HCT116 (cell line): ENCODE data around the gene GPD1L. TPM values are rescaled to one million over a fixed set of nuclear protein-coding genes. Genes with fewer than 3 reads are reported as not detected.

Experiments used
- ATAC-seq: fragments of 200-7000 bp; cut with Tn5 transposase; 2 replicates; pipeline ENCODE4 v1.9.1; 2020; ENCODE audit warnings: mild to moderate bottlenecking, moderate library complexity
- BruUV-seq: library from RNA; stranded (reverse); fragments of 400-500 nt; replicated peaks from 2 replicates; lab custom pipeline; 2021; lab: Mats Ljungman, UMichigan
- CTCF ChIA-PET: fragments of 300-600 bp; sonication (Branson Sonifier 250); formaldehyde crosslinking; loops from one replicate; lab custom pipeline; 2021; ENCODE audit warnings: antibody characterized with exemption; lab: Charles Lee
- POLR2A ChIA-PET: fragments of 300-600, 350-600 bp; sonication (Branson Sonifier 250); formaldehyde crosslinking; loops from one replicate; lab custom pipeline; 2021; ENCODE audit warnings: antibody characterized with exemption; lab: Charles Lee
- RAD21 ChIA-PET, 2 experiments: fragments of 300-600 bp; sonication (Branson Sonifier 250); formaldehyde crosslinking; loops; one replicate each; lab custom pipeline; 2023; ENCODE audit warnings: low total read pairs in 2 of 2; ENCODE audit not compliant: uncharacterized antibody in 2 of 2, unreplicated experiment in 2 of 2, low non-redundant PET in 1 of 2; lab: Charles Lee
- DNase-seq: peaks from one replicate; pipeline ENCODE4 v3.0.0-alpha.2; 2010; ENCODE audit warnings: low read depth, low spot score
- H2AFZ ChIP-seq: fragments of 200-600 bp; shearing (Covaris generic), sonication (generic); 2 replicates; pipeline ENCODE4 v1.6.1; 2017; ENCODE audit warnings: low read depth, mixed run types, mixed read lengths, antibody characterized with exemption, low read length; ENCODE audit not compliant: poor library complexity, severe bottlenecking
- H3K27ac ChIP-seq: 2 replicates; pipeline ENCODE4 v1.5.1; 2012; ENCODE audit warnings: low read depth, low read length
- H3K27me3 ChIP-seq: fragments of 200-600 bp; sonication (generic); 2 replicates; pipeline ENCODE4 v1.6.1; 2016; ENCODE audit warnings: mixed run types, low read length, mixed read lengths; ENCODE audit not compliant: insufficient read depth
- H3K36me3 ChIP-seq, 2 experiments: fragments of 200-500 bp in 1 of 2; fragments of 200-600 bp in 1 of 2; sonication (Bioruptor generic) in 1 of 2; sonication (generic) in 1 of 2; 2 replicates each; pipeline versions ENCODE4 v1.5.1 to v1.6.1; 2014 to 2016; ENCODE audit warnings: low read length in 2 of 2, inconsistent platforms in 1 of 2, mixed read lengths in 1 of 2, mixed run types in 1 of 2; ENCODE audit not compliant: insufficient read depth in 2 of 2, control insufficient read depth in 1 of 2
- H3K4me1 ChIP-seq, 2 experiments: fragments of 200-600 bp in 1 of 2; sonication (generic) in 1 of 2; 2 replicates each; pipeline versions ENCODE4 v1.5.1 to v1.6.1; 2012 to 2017; ENCODE audit warnings: low read length in 2 of 2, inconsistent platforms in 1 of 2, mild to moderate bottlenecking in 1 of 2, mixed read lengths in 1 of 2, mixed run types in 1 of 2, moderate library complexity in 1 of 2; ENCODE audit not compliant: insufficient read depth in 2 of 2, control insufficient read depth in 1 of 2
- H3K4me2 ChIP-seq: fragments of 200-600 bp; sonication (generic); 2 replicates; pipeline ENCODE4 v1.6.1; 2017; ENCODE audit warnings: mixed run types, low read length, mixed read lengths
- H3K4me3 ChIP-seq, 2 experiments: fragments of 200-600 bp in 1 of 2; sonication (generic) in 1 of 2; replicated peaks in 1 of 2; 2 replicates each; pipeline ENCODE4 v1.5.1; 2011 to 2016; ENCODE audit warnings: low read length in 2 of 2, control low read depth in 1 of 2, low read depth in 1 of 2, mild to moderate bottlenecking in 1 of 2, mixed read lengths in 1 of 2, mixed run types in 1 of 2
- H3K79me2 ChIP-seq: fragments of 200-600 bp; sonication (generic); 2 replicates; pipeline ENCODE4 v1.6.1; 2017; ENCODE audit warnings: mild to moderate bottlenecking, mixed run types, low read length, moderate library complexity, mixed read lengths; ENCODE audit not compliant: insufficient read depth
- H3K9ac ChIP-seq: fragments of 200-600 bp; sonication (generic); 2 replicates; pipeline ENCODE4 v1.6.1; 2016; ENCODE audit warnings: low read length, mixed read lengths
- H3K9me2 ChIP-seq: fragments of 200-600 bp; sonication (generic), shearing (Covaris generic); 2 replicates; pipeline ENCODE4 v1.6.1; 2017; ENCODE audit warnings: mixed run types, mild to moderate bottlenecking, moderate library complexity; ENCODE audit not compliant: insufficient read depth
- H3K9me3 ChIP-seq, 2 experiments: fragments of 200-500 bp in 1 of 2; fragments of 200-600 bp in 1 of 2; sonication (Bioruptor generic) in 1 of 2; sonication (generic) in 1 of 2; 2 replicates each; pipeline ENCODE4 v1.6.1; 2014 to 2017; ENCODE audit warnings: low read length in 2 of 2, mixed read lengths in 2 of 2, inconsistent platforms in 1 of 2, low read depth in 1 of 2, mild to moderate bottlenecking in 1 of 2, mixed run types in 1 of 2, moderate library complexity in 1 of 2; ENCODE audit not compliant: control insufficient read depth in 1 of 2, insufficient read depth in 1 of 2
- H4K20me1 ChIP-seq: fragments of 200-600 bp; sonication (generic), shearing (Covaris generic); 2 replicates; pipeline ENCODE4 v1.6.1; 2017; ENCODE audit warnings: mixed run types, mild to moderate bottlenecking, moderate library complexity; ENCODE audit not compliant: insufficient read depth
- JUND ChIP-seq: IDR thresholded peaks from 2 replicates; pipeline ENCODE4 v1.6.1; 2012
- RAD21 ChIP-seq: IDR thresholded peaks from 2 replicates; pipeline ENCODE4 v1.6.1; 2012; ENCODE audit warnings: low read depth, mild to moderate bottlenecking
- intact Hi-C: fragments of 100-400 bp; cut with micrococcal nuclease; formaldehyde crosslinking; loops from 2 replicates; pipeline ENCODE4 v1.10.0; 2022
- total RNA-seq: library from RNA; stranded (reverse); gene quantifications from one replicate; pipeline ENCODE4 v1.2.1, GENCODE V29; 2021; ENCODE audit not compliant: unreplicated experiment
- TF ChIP-seq, protein P1 (sequence below): IDR thresholded peaks from 2 replicates; pipeline ENCODE4 v1.6.1; 2012

Gene GPD1L
- total RNA-seq, 1 experiment from 2014 or later = 21.9 TPM

DNA sequence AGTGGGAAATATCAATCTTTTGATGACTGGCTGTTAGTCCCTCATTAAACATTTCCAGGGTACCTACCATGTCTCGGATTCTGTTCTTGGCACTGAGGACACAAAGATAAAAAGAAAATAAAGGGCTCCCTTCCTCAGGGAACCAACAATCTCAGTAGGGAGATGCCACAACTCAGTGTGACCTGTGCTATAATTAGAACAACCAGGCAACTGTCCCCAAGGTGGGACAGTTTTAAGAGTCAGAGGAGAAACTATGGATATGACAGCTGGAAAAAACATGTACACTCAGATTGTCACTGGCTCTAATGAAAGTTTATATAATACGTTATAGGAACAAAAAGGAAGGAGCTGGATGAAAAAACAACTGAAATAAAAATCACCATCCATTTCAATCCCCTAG, 108.8 kb downstream of the GPD1L start:
- H3K9me3 ChIP-seq = peaks cover 0 to 7% of the 10 kb centered on the region in 2 experiments; a peak in 1 of 4 replicates
- H3K27ac ChIP-seq = no peak overlapping the region
- H3K79me2 ChIP-seq = no peaks in the 10 kb centered on the region
- no peaks in the 10 kb centered on the region for H3K4me1 ChIP-seq
- RAD21 ChIA-PET = no interaction called here
- no peaks in the 10 kb centered on the region; the same call in 1 of the 2 replicates for H3K9me2 ChIP-seq
- intact Hi-C loops = no loop called here
- TF ChIP-seq, protein P1, sequence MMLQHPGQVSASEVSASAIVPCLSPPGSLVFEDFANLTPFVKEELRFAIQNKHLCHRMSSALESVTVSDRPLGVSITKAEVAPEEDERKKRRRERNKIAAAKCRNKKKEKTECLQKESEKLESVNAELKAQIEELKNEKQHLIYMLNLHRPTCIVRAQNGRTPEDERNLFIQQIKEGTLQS = no peak
- TF ChIP-seq, all 23 proteins: peak for 0
- no peaks in the 10 kb centered on the region for H3K36me3 ChIP-seq
- H3K27me3 ChIP-seq = no peaks in the 10 kb centered on the region
- ChIA-PET POLR2A (no interaction called here), CTCF (no interaction called here)
- no peak for DNase-seq
- no peak overlapping the region for H3K9ac ChIP-seq
- no TSS peak for BruUV-seq
- H3K4me3 ChIP-seq = no peak overlapping the region
- H4K20me1 ChIP-seq = no peaks in the 10 kb centered on the region
- H3K4me2 ChIP-seq = no peak overlapping the region
- ATAC-seq = no peak
- no peak overlapping the region for H2AFZ ChIP-seq

DNA sequence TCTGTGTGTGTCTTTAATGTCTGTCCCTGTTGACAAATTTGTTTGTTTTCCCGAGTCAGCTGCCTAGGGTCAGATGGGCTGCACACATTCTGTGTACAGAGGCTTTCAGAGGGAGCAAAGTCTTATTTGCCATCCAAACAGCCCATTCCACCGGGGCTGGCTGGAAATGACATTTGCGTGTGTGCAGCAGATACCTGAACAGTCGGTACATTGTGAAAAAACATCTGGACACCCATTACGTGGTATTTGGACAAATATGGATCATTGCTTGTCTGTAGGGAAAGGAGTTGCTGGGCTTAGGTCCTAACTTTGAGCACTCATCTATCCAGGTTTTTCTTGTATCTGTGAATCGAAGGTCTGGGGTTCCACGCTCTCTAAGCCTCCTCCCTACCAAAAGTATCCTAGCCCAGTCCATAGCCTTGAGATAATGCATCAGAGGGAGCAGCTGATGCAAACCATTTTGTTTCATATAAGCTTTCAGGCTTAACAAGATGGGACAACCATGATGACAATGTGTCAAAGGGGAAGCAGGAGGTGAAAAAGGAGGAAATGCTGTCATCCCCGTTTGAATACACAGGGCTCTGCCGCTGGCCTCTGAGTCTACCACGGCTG, 109.9 kb downstream of the GPD1L start:
- DNase-seq = no peak
- BruUV-seq = no TSS peak
- no peak overlapping the region for H3K27ac ChIP-seq

More for the DNA sequence above, 109.9 kb downstream of the GPD1L start:
- Histone ChIP-seq H3K27me3 (no peaks in the 10 kb centered on the region), H3K36me3 (no peaks in the 10 kb centered on the region), H3K9me3 (peaks cover 0 to 7% of the 10 kb centered on the region in 2 experiments; a peak in 1 of 4 replicates), H3K4me1 (no peaks in the 10 kb centered on the region), H2AFZ (no peak overlapping the region), H3K4me2 (no peak overlapping the region), H4K20me1 (no peaks in the 10 kb centered on the region), H3K9ac (no peak overlapping the region), H3K79me2 (no peaks in the 10 kb centered on the region), H3K9me2 (no peaks in the 10 kb centered on the region), H3K4me3 (no peak overlapping the region)
- POLR2A ChIA-PET = no interaction called here
- CTCF ChIA-PET = no interaction called here
- TF ChIP-seq RAD21 (no peak), JUND (no peak)
- no peak for ATAC-seq
- intact Hi-C loops = no loop called here
- RAD21 ChIA-PET = no interaction called here
